Fibroblast of mammary gland (primary cell): ENCODE data around the gene HERC4.

ENCODE experiments used
- DNase-seq: peaks from one replicate; pipeline ENCODE4 v3.0.0-alpha.2; 2010; ENCODE audit warnings: low read depth
- H3K4me3 ChIP-seq: 2 replicates; pipeline ENCODE4 v1.5.1; 2011; ENCODE audit warnings: low read depth, mild to moderate bottlenecking, low read length, moderate library complexity; ENCODE audit not compliant: control insufficient read depth
- TF ChIP-seq, protein P1 (sequence below): conservative IDR thresholded peaks from 2 replicates; pipeline ENCODE4 v1.5.1; 2011; ENCODE audit warnings: low read depth, low read length, inconsistent platforms; ENCODE audit not compliant: control insufficient read depth, insufficient read depth

Gene HERC4

DNA sequence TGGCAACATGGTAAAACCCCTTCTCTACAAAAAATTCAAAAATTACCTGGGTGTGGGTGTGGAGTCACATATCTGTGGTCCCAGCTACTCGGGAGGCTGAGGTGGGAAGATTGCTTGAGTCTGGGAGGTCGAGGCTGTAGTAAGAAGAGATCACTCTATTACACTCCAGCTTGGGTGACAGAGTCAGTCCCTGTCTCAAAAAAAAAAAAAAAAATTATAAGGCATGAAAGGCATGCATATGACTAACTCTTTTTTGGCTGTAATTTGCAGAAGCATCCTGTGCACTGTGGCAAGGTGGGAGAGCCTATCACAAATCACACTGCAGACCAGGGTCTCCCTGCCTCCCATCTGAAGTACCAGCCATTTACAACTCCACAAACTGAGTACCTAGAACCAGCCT, 20.1 kb upstream of the HERC4 start:
- no peak overlapping the region for H3K4me3 ChIP-seq
- TF ChIP-seq, protein P1, sequence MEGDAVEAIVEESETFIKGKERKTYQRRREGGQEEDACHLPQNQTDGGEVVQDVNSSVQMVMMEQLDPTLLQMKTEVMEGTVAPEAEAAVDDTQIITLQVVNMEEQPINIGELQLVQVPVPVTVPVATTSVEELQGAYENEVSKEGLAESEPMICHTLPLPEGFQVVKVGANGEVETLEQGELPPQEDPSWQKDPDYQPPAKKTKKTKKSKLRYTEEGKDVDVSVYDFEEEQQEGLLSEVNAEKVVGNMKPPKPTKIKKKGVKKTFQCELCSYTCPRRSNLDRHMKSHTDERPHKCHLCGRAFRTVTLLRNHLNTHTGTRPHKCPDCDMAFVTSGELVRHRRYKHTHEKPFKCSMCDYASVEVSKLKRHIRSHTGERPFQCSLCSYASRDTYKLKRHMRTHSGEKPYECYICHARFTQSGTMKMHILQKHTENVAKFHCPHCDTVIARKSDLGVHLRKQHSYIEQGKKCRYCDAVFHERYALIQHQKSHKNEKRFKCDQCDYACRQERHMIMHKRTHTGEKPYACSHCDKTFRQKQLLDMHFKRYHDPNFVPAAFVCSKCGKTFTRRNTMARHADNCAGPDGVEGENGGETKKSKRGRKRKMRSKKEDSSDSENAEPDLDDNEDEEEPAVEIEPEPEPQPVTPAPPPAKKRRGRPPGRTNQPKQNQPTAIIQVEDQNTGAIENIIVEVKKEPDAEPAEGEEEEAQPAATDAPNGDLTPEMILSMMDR: no peak
- peak; percentile 80 for DNase-seq

DNA sequence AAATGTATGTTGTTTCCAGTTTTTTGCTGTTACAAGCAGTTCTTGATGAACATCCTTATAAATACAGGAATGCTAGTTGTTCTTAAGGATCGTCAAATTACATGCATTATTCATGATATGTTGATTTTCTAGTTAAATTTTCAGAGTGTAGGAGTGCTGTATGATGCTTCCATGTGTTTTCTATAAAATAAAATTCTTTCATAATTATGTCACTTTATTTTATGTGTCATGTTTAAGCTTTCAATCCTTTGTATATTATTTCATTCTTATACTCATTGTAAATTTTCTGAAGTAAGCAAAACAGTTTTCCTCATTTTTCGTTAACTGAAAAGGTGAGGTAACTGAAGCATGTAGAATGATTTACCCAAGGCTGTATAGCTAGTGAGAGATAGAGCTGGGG, 17.4 kb upstream of the HERC4 start:
- H3K4me3 ChIP-seq: no peak overlapping the region
- TF ChIP-seq, protein P1: no peak

DNA sequence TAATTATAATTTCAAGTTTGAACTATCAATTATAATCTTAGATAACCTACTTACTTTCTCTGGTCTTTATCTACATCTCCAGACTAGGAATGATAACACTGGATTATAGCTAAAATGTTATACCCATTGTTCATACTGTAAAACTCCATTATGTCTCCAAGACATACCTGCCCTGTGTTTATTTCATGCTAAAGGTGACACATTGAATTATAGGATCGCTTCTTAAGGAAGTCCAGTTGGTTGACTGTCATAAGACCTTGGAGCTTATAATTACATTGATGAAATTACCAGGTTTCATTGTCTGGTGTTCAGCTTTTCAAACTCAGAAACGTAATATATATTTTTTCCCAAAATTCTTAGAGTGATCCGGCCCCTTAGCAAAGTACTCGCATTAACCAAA, 15.5 kb upstream of the HERC4 start:
- no peak for DNase-seq
- H3K4me3 ChIP-seq: no peak overlapping the region
- TF ChIP-seq, protein P1: no peak

More for the DNA sequence above, 17.4 kb upstream of the HERC4 start:
- no peak for DNase-seq

DNA sequence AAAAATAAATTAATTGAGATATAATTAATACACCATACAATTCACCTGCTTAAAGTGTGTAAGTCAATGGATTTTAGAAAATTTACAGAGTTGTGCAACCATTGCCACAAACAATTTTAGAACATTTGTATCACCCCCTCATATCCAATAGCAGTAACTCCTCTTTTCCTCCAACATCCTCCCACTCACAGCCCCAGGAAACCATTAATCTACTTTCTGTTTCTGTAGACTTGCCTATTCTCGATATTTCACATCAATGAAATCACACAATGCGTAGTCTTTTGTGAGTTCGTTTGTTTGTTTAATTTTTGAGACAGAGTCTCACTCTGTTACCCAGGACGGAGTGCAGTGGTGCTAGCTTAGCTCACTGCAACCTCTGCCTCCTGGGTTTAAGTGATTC, 13.7 kb upstream of the HERC4 start:
- no peak overlapping the region for H3K4me3 ChIP-seq
- TF ChIP-seq, protein P1: no peak
- DNase-seq: peak; percentile 92

DNA sequence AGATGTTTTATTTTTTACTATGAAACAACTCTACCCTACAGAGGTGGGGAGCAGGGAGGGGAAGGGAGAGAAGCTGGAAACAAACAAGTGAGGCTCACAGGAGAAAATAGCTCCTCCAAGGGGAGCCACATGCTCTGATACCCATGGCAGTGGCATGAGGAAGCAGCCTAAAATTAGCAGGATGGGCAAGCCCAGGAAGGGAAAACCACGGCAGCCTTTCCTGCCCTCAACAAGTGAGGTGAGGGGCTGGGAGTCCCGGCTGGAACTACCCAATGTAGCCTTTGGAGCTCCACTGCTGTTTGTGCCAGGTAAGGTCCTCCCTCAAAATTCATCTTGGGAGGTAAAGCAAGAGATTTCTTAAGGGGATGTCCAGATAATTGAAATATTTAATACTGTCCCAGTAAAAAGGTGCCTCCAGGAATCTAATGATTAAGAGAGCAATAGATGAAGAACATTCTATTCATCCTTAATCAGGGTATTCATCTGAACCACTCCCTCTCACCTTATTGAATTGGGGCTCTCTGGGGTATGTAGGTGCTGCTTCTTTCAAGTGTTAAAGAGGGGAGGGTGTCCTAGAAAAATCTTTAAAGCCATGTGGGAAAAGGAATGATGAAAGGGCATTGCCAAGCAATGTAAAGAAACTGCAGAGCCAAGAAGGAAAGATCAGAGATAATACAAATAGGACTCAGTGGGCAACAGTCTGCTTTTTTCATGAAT, 12.8 kb upstream of the HERC4 start:
- TF ChIP-seq, protein P1: no peak
- H3K4me3 ChIP-seq: no peak overlapping the region

DNA sequence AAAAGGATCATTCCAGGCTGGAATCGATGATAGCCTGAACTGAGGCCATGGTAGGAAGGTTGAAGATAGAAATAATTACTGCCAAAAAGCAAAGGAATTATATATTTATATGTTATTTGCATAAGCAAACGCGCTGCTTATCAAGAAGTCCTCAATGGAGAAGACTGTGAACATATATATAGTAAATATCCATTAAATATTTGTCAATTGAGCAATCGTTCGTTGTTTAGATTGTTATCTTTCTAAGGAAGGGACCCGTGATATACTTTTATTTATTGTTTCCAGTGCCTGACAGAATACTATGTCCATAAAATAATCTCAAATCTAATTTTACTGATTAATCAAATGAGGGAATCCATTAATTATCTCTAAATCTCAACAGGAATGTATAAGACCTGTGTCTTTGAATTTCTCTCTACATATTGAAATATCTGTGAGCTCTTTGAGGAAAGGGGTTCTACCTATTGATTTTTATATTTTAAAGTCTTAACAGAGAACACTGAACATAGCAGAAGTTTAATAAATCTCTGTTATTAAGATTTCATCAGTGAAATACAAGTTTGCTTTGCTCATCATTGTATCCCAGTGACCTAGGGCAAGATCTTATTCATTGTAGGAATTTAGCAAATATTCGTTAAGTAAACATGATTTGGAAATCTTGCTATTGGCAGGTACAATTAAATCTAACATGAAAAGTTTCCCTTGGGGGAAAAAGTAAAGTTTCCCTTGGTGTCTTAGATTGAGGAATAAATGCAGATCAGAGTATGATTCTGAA, 12.0 kb upstream of the HERC4 start:
- no peak overlapping the region for H3K4me3 ChIP-seq
- TF ChIP-seq, protein P1: no peak
- peak; percentile 54 for DNase-seq

More for the DNA sequence above, 12.8 kb upstream of the HERC4 start:
- no peak for DNase-seq

DNA sequence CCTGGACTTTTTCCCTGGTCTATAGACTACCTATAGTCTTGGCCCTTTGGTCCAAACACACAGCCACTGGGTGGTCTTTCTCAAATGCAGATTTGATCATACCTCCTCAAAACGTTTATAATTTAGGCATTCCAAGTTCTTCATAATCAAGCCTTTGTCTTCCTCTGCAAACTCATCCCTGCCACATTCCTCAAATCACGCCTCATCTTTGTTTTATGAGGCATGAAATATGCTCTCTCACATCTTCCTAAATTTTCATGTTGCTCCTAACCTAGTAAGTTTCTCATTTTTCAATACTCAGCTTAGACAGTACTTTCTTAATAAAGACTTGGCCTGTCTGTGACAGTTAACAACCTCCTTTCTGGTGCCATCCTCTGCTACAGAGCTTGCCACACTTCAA, 10.9 kb upstream of the HERC4 start:
- DNase-seq: no peak
- H3K4me3 ChIP-seq: no peak overlapping the region
- TF ChIP-seq, protein P1: no peak
